DND-41 (cell line): ENCODE data around the gene IKZF2.

Experiments
- EZH2 ChIP-seq: IDR thresholded peaks from 3 replicates; pipeline ENCODE4 v1.6.1; 2012; ENCODE audit warnings: borderline replicate concordance, low read depth, mild to moderate bottlenecking, moderate library complexity, low read length, inconsistent platforms; ENCODE audit not compliant: severe bottlenecking
- TF ChIP-seq, protein P1 (sequence below): IDR thresholded peaks from 2 replicates; pipeline ENCODE4 v1.5.1; 2012; ENCODE audit warnings: borderline replicate concordance, low read length, moderate library complexity, mild to moderate bottlenecking; ENCODE audit not compliant: poor library complexity, severe bottlenecking; ENCODE audit errors: extremely low read depth

DNA sequence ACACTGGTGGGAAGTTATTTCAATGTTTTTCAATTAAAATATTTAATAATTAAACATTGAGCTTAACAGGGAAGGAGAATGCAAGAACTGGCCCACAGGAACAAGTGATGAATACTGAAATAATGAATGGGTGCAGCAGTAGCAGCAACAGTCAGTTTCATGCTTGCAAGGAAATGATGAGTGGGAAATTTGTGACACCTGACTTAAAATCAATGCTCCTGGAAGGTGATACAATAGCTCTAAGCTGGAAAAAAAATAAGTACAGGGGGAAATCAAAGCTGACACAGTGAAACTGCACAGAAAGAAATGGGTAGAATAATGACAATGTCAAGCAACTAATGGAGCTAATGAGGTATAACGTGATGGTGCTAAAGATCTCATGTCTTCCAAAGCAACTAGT lies 184.5 kb downstream of the IKZF2 start:
- TF ChIP-seq, protein P1, sequence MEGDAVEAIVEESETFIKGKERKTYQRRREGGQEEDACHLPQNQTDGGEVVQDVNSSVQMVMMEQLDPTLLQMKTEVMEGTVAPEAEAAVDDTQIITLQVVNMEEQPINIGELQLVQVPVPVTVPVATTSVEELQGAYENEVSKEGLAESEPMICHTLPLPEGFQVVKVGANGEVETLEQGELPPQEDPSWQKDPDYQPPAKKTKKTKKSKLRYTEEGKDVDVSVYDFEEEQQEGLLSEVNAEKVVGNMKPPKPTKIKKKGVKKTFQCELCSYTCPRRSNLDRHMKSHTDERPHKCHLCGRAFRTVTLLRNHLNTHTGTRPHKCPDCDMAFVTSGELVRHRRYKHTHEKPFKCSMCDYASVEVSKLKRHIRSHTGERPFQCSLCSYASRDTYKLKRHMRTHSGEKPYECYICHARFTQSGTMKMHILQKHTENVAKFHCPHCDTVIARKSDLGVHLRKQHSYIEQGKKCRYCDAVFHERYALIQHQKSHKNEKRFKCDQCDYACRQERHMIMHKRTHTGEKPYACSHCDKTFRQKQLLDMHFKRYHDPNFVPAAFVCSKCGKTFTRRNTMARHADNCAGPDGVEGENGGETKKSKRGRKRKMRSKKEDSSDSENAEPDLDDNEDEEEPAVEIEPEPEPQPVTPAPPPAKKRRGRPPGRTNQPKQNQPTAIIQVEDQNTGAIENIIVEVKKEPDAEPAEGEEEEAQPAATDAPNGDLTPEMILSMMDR, result no peak
- TF ChIP-seq EZH2, result no peak
